ENCODE measurements around the gene HSD17B11.
"Not testable (repeated sequence)": the region's sequence is repeated elsewhere in the genome, so short reads cannot be mapped to it uniquely, and the experiment has no call there.

GRCh38 chr4:87395073-87395472, 4.1 kb upstream of the HSD17B11 start:
- TF ChIP-seq CTCF, POLR2A (IDR thresholded peaks at IDR 0.05): not testable (repeated sequence)

All from body of pancreas (tissue), 4 donors.